Sigmoid colon (tissue), 4 donors: ENCODE measurements around the gene GPS2.

Experiments
- CTCF ChIP-seq, 4 experiments: fragments of 450-650 bp in 3 of 4; fragments of 200-600 bp in 1 of 4; IDR thresholded peaks; one replicate each; pipeline ENCODE4 v1.5.1; 2016 to 2019; ENCODE audit warnings: antibody characterized with exemption in 4 of 4, mild to moderate bottlenecking in 3 of 4, moderate library complexity in 2 of 4
- POLR2A ChIP-seq, 2 donors: fragments of 450-650 bp; IDR thresholded peaks; one replicate each; pipeline ENCODE4 v1.6.1; 2016; ENCODE audit warnings: antibody characterized with exemption in 2 of 2, mild to moderate bottlenecking in 2 of 2, moderate library complexity in 2 of 2
- POLR2AphosphoS5 ChIP-seq, 4 donors: sonication (generic); formaldehyde crosslinking; IDR thresholded peaks; one replicate each; pipeline ENCODE4 v1.6.1; 2017; ENCODE audit warnings: antibody characterized with exemption in 4 of 4

GRCh38 chr17:7315570-7316235 lies 543 bp upstream of the GPS2 start:
- TF ChIP-seq CTCF (IDR thresholded peaks at IDR 0.05) (no peak), POLR2AphosphoS5 (IDR thresholded peaks at IDR 0.05) (no peak), POLR2A (IDR thresholded peaks at IDR 0.05) (no peak)
